ENCODE measurements around the gene CHD6. TPM values are rescaled to one million over a fixed set of nuclear protein-coding genes. Genes with fewer than 3 reads are reported as not detected.

CHD6 gene
- total RNA-seq, 1 experiment from 2014 or later: 46.7 TPM

- Histone ChIP-seq H3K27ac (ENCODE audit: low read depth, low read length, poor library complexity, severe bottlenecking) (no peak overlapping the region), H3K4me1 (ENCODE audit: insufficient read depth, low read length, poor library complexity, severe bottlenecking) (peaks cover 6% of the 10 kb centered on the region), H3K9me3 (ENCODE audit: low read depth, low read length, poor library complexity, severe bottlenecking) (no peaks in the 10 kb centered on the region), H3K4me3 (ENCODE audit: low read depth, low read length, poor library complexity, severe bottlenecking) (no peak overlapping the region), H3K27me3 (replicated peaks; ENCODE audit: insufficient read depth, low read depth, low read length, poor library complexity) (no peaks in the 10 kb centered on the region), H3K36me3 (ENCODE audit: insufficient read depth, low read length, poor library complexity, severe bottlenecking) (peaks cover 11% of the 10 kb centered on the region)
- ChIA-PET POLR2A (ENCODE audit: low non-redundant PET) (no interaction called here), CTCF (no interaction called here)
- intact Hi-C loops (cut with micrococcal nuclease; ENCODE audit: unreplicated experiment): no loop called here
- no peak for TF ChIP-seq EZH2 (IDR thresholded peaks at IDR 0.05; ENCODE audit: borderline replicate concordance, low read depth, low read length, poor library complexity, severe bottlenecking)
- no peak for TF ChIP-seq CTCF (conservative IDR thresholded peaks at IDR 0.05; ENCODE audit: low read depth, low read length)
- BruUV-seq (replicated peaks): no TSS peak
- no peak for DNase-seq (ENCODE audit: low spot score)
Measured at GRCh38 chr20:41530923-41531322, 87.3 kb downstream of the CHD6 start.

GRCh38 chr20:41526327-41526726, 91.8 kb downstream of the CHD6 start:
- no TSS peak for BruUV-seq (replicated peaks)
- H3K27ac ChIP-seq (ENCODE audit: low read depth, low read length, poor library complexity, severe bottlenecking): no peak overlapping the region
- TF ChIP-seq EZH2 (IDR thresholded peaks at IDR 0.05; ENCODE audit: borderline replicate concordance, low read depth, low read length, poor library complexity, severe bottlenecking) (no peak), CTCF (conservative IDR thresholded peaks at IDR 0.05; ENCODE audit: low read depth, low read length) (no peak)
- POLR2A ChIA-PET (ENCODE audit: low non-redundant PET): interaction anchor here (0.6 kb wide), 1 partner anchor 8 kb away, joined by 3 read pairs; no protein-coding TSS in a partner anchor
- H3K27me3 ChIP-seq (replicated peaks; ENCODE audit: insufficient read depth, low read depth, low read length, poor library complexity): no peaks in the 10 kb centered on the region
- no peaks in the 10 kb centered on the region for H3K36me3 ChIP-seq (ENCODE audit: insufficient read depth, low read length, poor library complexity, severe bottlenecking)
- CTCF ChIA-PET: no interaction called here
- peaks cover 18% of the 10 kb centered on the region for H3K4me1 ChIP-seq (ENCODE audit: insufficient read depth, low read length, poor library complexity, severe bottlenecking)
- H3K9me3 ChIP-seq (ENCODE audit: low read depth, low read length, poor library complexity, severe bottlenecking): no peaks in the 10 kb centered on the region
- intact Hi-C loops (cut with micrococcal nuclease; ENCODE audit: unreplicated experiment): no loop called here
- DNase-seq (ENCODE audit: low spot score): no peak
- no peak overlapping the region for H3K4me3 ChIP-seq (ENCODE audit: low read depth, low read length, poor library complexity, severe bottlenecking)

- H3K27ac ChIP-seq (ENCODE audit: low read depth, low read length, poor library complexity, severe bottlenecking): no peak overlapping the region
- intact Hi-C loops (cut with micrococcal nuclease; ENCODE audit: unreplicated experiment): no loop called here
Measured at GRCh38 chr20:41524980-41525613, 93.1 kb downstream of the CHD6 start.

More at GRCh38 chr20:41524980-41525613, 93.1 kb downstream of the CHD6 start:
- ChIA-PET POLR2A (ENCODE audit: low non-redundant PET) (no interaction called here), CTCF (no interaction called here)
- no peak overlapping the region for H3K4me3 ChIP-seq (ENCODE audit: low read depth, low read length, poor library complexity, severe bottlenecking)
- peak; percentile 66 for DNase-seq (ENCODE audit: low spot score)
- no peaks in the 10 kb centered on the region for H3K36me3 ChIP-seq (ENCODE audit: insufficient read depth, low read length, poor library complexity, severe bottlenecking)
- BruUV-seq (replicated peaks): no TSS peak
- H3K4me1 ChIP-seq (ENCODE audit: insufficient read depth, low read length, poor library complexity, severe bottlenecking): peaks cover 18% of the 10 kb centered on the region
- no peaks in the 10 kb centered on the region for H3K9me3 ChIP-seq (ENCODE audit: low read depth, low read length, poor library complexity, severe bottlenecking)
- no peaks in the 10 kb centered on the region for H3K27me3 ChIP-seq (replicated peaks; ENCODE audit: insufficient read depth, low read depth, low read length, poor library complexity)
- no peak for TF ChIP-seq EZH2 (IDR thresholded peaks at IDR 0.05; ENCODE audit: borderline replicate concordance, low read depth, low read length, poor library complexity, severe bottlenecking)
- no peak for TF ChIP-seq CTCF (conservative IDR thresholded peaks at IDR 0.05; ENCODE audit: low read depth, low read length)

All from A673 (cell line).